ENCODE results near the gene GPR135.
A peak's percentile ranks its signal among the peaks of the same experiment; 100 is the strongest.

GRCh38 chr14:59483819-59484638 is 18.8 kb upstream of the GPR135 start, which contains the start of the genes JKAMP and L3HYPDH:
- TF ChIP-seq CTCF (IDR thresholded peaks at IDR 0.05 in 2 of 3, conservative IDR thresholded peaks at IDR 0.05 in 1 of 3; ENCODE audit: borderline replicate concordance in 1 of 3, insufficient read depth in 1 of 3, low read depth in 2 of 3, low read length in 2 of 3) (peak; percentile 35 to 54 (median 47); a peak in 5 of 6 replicates), EZH2 (IDR thresholded peaks at IDR 0.05) (no peak), CEBPB (IDR thresholded peaks at IDR 0.05; ENCODE audit: low read depth) (no peak), RAD21 (IDR thresholded peaks at IDR 0.05; ENCODE audit: low read depth) (no peak), ZNF274 (IDR thresholded peaks at IDR 0.05; ENCODE audit: low read depth, low read length) (no peak), POLR2A (IDR thresholded peaks at IDR 0.05; ENCODE audit: borderline replicate concordance, extremely low read depth, insufficient read depth, insufficient read length) (peak; percentile 43), TCF7L2 (IDR thresholded peaks at IDR 0.05; ENCODE audit: borderline replicate concordance, extremely low read depth, insufficient read depth, insufficient read length) (peak; percentile 17)
- TF ChIP-seq, protein P1, sequence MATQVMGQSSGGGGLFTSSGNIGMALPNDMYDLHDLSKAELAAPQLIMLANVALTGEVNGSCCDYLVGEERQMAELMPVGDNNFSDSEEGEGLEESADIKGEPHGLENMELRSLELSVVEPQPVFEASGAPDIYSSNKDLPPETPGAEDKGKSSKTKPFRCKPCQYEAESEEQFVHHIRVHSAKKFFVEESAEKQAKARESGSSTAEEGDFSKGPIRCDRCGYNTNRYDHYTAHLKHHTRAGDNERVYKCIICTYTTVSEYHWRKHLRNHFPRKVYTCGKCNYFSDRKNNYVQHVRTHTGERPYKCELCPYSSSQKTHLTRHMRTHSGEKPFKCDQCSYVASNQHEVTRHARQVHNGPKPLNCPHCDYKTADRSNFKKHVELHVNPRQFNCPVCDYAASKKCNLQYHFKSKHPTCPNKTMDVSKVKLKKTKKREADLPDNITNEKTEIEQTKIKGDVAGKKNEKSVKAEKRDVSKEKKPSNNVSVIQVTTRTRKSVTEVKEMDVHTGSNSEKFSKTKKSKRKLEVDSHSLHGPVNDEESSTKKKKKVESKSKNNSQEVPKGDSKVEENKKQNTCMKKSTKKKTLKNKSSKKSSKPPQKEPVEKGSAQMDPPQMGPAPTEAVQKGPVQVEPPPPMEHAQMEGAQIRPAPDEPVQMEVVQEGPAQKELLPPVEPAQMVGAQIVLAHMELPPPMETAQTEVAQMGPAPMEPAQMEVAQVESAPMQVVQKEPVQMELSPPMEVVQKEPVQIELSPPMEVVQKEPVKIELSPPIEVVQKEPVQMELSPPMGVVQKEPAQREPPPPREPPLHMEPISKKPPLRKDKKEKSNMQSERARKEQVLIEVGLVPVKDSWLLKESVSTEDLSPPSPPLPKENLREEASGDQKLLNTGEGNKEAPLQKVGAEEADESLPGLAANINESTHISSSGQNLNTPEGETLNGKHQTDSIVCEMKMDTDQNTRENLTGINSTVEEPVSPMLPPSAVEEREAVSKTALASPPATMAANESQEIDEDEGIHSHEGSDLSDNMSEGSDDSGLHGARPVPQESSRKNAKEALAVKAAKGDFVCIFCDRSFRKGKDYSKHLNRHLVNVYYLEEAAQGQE (IDR thresholded peaks at IDR 0.05; ENCODE audit: low read depth), result no peak
